Stimulated activated CD4-positive, alpha-beta T cell treated with anti-CD3 and anti-CD28 coated beads, TNF-alpha, amount 100 ng/mL, for 1 hour (primary cell): Measurements from ENCODE around the gene POLR2L.

Experiments used
- DNase-seq, 3 donors: peaks; one replicate each; pipeline ENCODE4 v3.0.0-alpha.2; 2020; ENCODE audit warnings: low read depth in 3 of 3, low spot score in 1 of 3

Gene POLR2L

DNA sequence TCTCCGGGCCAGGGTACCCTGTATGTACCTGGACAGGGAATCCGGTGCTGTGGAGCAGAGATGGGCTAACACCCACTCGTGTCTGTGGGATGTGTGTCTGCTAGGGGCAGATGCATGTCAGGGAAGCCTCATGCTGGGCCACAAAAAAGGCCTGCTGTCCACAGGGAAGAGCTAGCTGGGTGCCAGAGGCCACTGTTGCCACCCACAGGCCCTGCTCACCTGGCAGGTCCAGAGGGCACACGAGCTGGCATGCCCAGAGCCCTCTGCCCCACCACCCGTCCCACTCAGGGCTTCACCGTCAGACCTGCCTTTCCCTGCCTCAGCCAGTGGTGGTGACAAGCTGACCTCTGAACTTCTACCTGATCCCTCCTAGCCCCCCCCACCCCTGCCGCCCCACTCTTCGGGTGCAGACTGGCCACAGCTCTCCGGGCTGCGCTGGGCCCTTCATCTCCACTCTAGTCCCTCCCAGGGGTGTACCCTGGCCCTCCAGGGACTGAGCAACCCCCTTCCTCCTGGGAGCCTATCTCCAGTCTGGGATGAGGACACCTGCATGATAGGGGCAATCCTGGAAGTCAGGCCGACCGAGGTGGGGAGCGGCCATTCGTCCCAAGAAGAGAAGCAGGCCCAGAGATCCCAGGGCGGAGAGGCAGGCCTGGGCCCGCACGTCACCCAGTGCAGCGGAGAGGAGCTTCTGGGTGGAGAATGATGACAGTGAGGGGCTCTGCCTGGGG, 45.6 kb downstream of the POLR2L start:
- DNase-seq = no peak

DNA sequence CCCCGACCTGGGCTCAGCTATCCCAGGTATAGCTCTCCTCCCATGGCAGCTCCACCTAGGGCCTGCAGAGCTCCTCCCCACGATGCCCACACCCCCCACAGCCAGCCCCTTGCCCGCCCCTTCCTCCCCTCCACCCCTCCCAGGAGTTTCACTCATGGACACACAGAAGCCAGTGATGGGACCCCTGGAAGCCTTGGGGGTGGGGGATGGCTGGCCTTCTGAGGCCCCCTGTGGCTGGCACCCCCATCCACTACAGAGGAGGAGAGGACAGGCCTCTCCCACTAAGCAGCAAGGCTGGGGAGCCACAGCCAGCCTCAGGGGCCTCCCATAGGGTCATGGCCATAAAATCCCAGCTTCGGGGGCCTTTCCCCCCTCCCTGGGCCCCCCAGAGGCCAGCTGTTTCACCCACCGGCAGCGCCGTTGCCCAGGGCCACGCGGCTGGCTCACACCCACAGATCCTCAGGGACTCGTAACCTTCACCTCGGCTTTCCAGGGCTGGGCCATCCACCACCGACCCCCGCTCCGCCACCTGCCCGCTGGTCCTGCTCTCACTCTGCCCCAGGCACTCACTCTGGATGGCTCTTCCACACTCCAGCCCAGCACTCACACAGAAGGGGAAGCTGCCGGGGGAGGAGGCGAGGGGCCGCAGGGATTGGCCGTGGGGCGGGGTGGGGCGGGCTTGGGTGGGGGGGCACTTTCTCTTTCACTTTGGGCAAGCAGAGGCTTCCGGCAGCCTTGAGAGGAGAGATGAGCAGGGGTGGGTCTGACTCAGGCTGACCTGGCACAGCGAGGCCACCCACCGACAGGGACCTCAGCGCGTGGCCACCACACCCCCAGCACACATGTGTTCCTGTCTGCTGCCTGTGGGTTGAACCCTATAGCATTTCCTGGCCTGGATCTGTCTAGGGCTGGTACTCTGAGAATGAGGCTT, 46.4 kb downstream of the POLR2L start:
- DNase-seq = peak in 2 of 3 donors; percentile 53 to 63

GRCh38 chr11:794766-795633, 47.3 kb downstream of the POLR2L start:
- DNase-seq = no peak

GRCh38 chr11:794013-794765, 48.1 kb downstream of the POLR2L start:
- DNase-seq = no peak

DNA sequence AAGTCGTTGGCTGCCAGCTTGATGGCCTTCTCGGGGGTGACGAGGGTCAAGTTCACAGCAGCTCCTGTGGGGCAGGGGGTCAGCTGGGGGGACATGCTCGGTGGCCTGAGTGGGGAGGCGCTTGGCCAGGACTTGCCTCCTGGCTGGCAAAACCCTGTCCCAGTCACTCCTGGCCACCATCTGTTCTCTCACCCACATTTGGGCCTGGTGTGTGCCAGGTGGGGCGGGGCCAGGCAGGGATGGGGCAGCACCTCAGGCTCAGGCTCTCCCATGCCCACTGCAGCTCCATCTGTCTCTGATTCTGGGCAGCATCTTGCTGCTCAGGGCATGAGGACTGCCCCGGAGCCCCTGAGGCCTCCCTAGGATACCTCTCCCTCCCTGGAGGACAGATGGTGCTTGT, 48.8 kb downstream of the POLR2L start:
- no peak for DNase-seq

DNA sequence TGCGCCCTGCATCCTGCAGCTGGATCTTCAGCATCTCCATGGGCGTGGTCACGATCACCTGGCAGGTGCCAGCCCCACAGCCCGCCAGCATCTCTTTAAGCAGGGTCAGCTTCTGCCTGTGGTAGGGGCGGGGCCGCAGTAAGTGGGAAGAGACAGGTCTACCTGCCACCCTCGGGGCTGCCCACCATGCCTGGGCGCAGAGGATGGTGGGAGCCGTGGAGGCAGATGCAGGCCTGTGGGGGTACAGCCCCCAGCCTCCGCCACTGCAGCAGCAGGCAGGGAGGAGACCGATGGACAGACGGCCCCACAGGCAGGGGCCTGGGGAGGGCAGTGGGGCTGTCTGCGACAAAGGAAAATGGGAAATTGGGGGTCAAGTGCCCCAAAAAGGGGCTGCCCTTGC, 49.5 kb downstream of the POLR2L start:
- no peak for DNase-seq

- DNase-seq = no peak
Measured at GRCh38 chr11:792535-792821, 49.9 kb downstream of the POLR2L start.

GRCh38 chr11:791658-792534, 50.4 kb downstream of the POLR2L start:
- no peak for DNase-seq

- DNase-seq = no peak
Measured at GRCh38 chr11:790721-791564, 51.4 kb downstream of the POLR2L start.

DNA sequence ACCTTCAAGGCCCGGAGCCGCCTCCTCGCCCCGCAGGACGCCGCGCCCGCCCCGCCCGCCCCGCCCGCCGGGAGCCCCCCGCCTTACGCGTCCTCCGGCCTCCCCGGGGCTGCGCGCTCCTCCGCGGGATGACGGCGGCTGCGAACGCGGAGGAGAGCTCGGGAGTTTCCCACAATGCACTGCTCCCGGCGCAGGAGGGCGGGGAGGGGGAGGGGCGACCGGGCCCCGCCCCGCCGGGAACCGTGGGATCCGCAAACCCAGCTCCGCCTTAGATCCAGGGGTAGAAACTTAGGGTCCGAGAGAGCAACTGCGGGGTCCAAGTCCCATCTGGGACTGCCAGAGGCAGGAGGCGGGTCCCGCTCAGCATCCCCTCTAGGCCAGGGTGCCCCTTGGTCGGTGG, 52.4 kb downstream of the POLR2L start, which contains the start of gene CEND1:
Gene CEND1 (minus strand): TSS at position 148 of the 400 bp plus-strand sequence. CDS start 1,514 bp downstream, outside the sequence.
- peak in 1 of 3 donors; percentile 50 for DNase-seq
